HK-2 (cell line): ENCODE results near the gene ZBTB17.
"Not testable (repeated sequence)": the region's sequence is repeated elsewhere in the genome, so short reads cannot be mapped to it uniquely, and the experiment has no call there.

ENCODE experiments used
- DNase-seq: peaks from one replicate; pipeline ENCODE4 v3.0.0-alpha.2; 2018; ENCODE audit not compliant: unreplicated experiment

The ZBTB17 gene

DNA sequence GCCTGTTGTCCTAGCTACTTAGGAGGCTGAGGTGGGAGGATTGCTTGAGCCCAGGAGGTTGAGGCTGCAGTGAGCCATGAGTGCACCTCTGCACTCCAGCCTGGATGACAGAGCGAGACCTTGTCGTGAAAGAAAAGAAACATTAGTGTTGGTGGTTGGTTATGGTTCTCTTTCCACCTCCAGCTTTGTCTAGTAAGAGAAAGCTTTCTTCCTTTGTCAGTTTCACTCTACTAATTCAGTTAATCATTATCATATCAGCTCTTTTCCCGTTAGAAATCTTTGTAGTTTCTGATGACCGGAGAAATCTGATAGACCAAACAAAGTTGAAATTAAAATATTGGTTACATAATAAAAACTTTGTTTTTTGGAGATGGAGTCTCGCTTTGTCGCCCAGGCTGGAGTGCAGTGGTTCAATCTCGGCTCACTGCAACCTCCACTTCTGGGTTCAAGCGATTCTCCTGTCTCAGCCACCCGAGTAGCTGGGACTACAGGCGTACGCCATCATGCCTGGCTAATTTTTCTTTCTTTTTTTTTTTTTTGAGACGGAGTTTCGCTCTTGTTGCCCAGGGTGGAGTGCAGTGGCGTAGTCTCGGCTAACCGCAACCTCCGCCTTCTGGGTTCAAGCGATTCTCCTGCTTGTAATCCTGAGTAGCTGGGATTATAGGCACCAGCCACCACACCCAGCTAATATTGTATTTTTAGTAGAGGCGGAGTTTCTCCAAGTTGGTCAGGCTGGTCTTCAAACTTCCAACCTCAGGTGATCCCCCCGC is 78.9 kb downstream of the ZBTB17 start:
- not testable (repeated sequence) for DNase-seq

DNA sequence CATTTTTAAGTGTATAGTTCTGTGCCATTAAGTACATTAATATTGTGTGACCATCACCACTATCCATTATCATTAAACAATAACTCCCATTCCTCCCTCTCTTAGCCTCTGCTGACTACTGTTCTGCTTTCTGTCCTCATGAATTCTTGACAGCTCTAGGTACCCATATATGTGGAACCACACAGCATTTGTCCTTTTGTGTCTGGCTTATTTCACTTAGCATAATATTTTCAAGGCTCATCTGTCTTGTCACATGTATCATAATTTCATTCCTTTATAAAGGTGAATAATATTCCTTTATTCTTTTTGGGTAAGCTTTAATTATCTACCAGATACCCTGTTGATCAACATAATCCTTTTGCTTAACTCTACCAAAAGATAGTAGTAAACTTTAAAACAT is 80.7 kb downstream of the ZBTB17 start:
- DNase-seq, result no peak

DNA sequence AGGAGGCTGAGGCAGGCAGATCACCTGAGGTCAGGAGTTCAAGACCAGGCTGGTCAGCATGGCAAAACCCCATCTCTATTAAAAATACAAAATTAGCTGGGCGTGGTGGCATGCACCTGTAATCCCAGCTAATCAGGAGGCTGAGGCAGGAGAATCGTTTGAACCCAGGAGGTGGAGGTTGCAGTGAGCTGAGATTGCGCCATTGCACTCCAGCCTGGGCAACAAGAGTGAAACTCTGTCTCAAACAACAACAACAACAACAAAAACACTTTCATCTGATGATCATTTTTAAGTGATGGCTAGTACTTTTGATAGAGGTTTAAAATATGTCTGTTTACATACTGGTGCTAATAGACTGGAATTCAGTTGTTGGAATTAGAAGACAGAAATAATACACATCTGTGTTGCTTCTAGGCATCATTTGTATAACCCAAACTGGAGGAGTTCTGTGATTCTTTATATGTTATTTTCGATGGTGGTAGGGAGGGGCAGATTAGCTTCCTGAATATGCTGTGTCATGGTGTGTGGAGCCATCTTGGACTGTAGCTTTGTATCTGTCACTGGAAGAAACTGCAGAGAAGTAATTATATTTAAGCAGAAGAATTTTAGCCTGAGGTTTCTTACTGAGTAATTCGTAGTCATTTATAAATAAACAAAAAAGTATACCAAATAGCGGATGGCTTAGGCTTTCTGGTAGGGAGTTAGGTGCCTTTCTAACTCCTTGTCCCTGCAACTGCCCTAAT is 82.9 kb downstream of the ZBTB17 start:
- DNase-seq, result not testable (repeated sequence)
